Fibroblast of villous mesenchyme (primary cell): ENCODE results near the gene DLL3. TPM values are rescaled to one million over a fixed set of nuclear protein-coding genes. Genes with fewer than 3 reads are reported as not detected.

ENCODE experiments used
- DNase-seq: peaks from one replicate; pipeline ENCODE4 v3.0.0-alpha.2; 2010; ENCODE audit warnings: low read depth
- H3K4me3 ChIP-seq: 2 replicates; pipeline ENCODE4 v1.5.1; 2011; ENCODE audit warnings: low read depth, mild to moderate bottlenecking, low read length
- total RNA-seq: library from RNA; depleted of rRNA; stranded (reverse); fragments of >200 nt; gene quantifications from 2 replicates; pipeline ENCODE4 v1.2.3, GENCODE V29; 2012
- TF ChIP-seq, protein P1 (sequence below): IDR thresholded peaks from 2 replicates; pipeline ENCODE4 v1.5.1; 2012; ENCODE audit warnings: low read depth, mild to moderate bottlenecking, low read length; ENCODE audit not compliant: insufficient read depth

The DLL3 gene
- total RNA-seq, 1 donor, result 0.43 TPM

DNA sequence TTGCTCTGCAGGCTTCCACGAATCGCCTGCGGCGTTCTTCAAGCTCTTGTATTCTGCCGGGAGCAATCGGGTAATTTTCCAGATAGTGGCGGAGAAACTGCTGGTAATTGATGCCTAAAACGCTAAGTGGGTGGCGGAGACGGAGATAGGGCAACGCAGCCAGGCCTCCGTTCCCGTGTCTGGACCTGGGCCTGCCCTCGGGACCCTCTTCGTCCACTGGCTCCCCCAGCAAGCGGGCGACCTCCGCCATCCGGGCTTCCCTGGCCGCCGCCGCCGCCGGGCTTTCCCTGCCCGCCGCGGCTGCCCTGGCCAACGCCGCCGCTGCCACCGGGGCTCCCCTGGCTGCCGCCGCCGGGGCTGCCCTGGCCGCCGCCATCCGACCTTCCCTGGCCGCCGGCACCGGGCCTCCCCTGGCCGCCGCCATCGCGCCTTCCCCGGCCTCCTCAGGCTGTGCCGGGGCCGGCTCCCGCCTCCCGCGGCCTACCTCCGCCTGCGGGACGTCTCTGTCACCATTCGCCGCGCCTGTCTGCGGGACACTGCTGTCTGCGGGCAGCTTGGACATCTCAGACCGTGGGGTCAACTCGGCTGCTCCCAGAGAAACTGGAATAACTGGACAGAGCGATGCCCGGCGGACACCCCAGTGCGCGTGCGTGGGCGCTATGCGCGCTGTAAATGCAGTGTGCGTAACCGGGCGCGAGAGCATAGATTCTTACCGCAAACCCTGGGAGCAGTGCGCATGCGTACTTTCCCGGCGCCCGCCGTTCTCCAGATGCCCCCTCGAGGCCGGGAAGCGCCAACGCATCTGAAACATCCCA is 41.0 kb downstream of the DLL3 start, which contains the start of gene EID2:
EID2 (minus strand) TSS at position 644 of the 815 bp plus-strand sequence; CDS start at position 562, 82 bp downstream.
- DNase-seq, result peak; percentile 95
- peak within 1 kb of the TSS; percentile 85 for H3K4me3 ChIP-seq
- TF ChIP-seq, protein P1, sequence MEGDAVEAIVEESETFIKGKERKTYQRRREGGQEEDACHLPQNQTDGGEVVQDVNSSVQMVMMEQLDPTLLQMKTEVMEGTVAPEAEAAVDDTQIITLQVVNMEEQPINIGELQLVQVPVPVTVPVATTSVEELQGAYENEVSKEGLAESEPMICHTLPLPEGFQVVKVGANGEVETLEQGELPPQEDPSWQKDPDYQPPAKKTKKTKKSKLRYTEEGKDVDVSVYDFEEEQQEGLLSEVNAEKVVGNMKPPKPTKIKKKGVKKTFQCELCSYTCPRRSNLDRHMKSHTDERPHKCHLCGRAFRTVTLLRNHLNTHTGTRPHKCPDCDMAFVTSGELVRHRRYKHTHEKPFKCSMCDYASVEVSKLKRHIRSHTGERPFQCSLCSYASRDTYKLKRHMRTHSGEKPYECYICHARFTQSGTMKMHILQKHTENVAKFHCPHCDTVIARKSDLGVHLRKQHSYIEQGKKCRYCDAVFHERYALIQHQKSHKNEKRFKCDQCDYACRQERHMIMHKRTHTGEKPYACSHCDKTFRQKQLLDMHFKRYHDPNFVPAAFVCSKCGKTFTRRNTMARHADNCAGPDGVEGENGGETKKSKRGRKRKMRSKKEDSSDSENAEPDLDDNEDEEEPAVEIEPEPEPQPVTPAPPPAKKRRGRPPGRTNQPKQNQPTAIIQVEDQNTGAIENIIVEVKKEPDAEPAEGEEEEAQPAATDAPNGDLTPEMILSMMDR, result peak; percentile 75

DNA sequence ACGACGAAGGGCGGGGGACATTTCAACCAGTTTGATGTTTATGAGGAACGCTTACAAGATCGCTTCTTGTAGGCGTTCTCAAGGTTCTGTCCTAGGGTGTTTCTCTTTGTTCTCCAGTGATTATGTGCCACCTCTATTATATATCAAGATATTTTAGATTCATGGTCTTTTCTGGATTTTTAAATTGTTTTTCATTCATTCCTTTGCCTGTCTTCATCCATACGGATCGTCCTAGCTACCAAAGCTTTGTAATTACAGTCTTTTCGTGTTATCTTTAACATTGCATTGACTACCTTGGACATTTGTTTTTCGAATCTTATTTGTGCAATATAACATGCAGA is 41.6 kb downstream of the DLL3 start:
- TF ChIP-seq, protein P1, result no peak
- peak overlapping the region; percentile 85 for H3K4me3 ChIP-seq
- DNase-seq, result no peak

DNA sequence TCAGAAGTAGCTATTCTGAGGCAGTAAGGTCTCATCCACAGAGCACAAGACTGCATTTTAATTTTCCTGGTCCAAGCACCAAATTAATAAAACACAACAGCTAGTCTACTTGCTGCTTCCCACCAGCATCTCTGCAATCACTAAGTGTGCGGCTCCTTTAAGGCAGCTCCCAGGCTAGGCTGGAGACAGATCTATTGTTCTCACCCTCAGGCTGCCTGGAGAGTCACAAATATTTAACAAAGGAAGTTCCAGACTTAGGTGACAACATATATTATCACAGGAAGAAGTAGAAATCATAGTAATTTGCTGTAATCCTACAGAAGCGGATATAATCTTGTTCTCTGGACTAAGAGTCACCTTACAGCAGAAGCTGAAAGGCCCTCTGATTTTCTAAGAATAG is 43.5 kb downstream of the DLL3 start:
- TF ChIP-seq, protein P1, result no peak
- no peak for DNase-seq
- no peak overlapping the region for H3K4me3 ChIP-seq

DNA sequence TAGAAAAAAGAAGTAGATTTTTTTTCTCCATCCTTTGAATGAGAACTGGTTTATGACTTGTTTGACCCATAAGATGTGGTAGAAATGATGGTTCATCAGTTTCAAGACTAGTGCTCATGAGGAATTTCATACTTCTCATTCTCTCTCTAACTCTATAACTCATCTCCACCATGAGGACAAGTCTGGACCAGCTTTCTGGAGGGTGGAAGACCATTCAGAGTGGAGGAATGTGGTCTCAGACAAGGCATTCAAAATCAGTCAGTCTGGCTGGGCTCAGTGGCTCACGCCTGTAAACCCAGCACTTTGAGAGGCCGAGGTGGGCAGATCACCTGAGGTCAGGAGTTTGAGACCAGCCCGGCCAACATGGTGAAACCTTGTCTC is 44.7 kb downstream of the DLL3 start:
- TF ChIP-seq, protein P1, result no peak

DNA sequence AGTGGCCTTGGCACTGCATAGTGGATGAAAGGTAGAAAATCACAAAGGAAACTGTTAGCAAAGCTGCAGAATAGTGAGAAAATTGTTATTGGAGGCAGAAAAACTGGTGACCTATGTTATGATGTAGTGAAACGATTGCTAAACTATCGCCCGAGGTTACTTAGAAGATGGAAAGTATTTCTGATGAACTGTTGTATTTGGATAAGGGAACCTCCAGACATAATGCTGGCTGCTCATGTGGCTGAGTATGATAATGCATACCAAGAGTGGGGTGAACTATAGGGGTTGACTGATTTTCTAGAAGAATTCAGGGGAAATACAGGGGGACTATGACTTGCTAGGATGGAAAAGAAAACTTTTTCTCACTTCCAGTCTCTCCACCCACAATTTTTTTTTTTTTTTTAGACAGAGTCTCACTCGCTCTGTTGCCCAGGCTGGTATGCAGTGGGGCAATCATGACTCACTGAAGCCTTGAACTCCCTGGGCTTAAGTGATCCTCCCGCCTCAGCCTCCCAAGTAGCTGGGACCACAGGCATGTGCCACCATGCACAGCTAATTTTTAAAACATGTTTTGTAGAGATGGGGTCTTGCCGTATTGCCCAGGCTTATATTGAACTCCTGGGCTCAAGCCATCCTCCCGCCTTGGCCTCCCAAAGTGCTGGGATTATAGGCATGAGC is 45.6 kb downstream of the DLL3 start:
- no peak overlapping the region for H3K4me3 ChIP-seq
- TF ChIP-seq, protein P1, result no peak
- DNase-seq, result peak; percentile 14

More for the DNA sequence above, 44.7 kb downstream of the DLL3 start:
- DNase-seq, result no peak
- no peak overlapping the region for H3K4me3 ChIP-seq

DNA sequence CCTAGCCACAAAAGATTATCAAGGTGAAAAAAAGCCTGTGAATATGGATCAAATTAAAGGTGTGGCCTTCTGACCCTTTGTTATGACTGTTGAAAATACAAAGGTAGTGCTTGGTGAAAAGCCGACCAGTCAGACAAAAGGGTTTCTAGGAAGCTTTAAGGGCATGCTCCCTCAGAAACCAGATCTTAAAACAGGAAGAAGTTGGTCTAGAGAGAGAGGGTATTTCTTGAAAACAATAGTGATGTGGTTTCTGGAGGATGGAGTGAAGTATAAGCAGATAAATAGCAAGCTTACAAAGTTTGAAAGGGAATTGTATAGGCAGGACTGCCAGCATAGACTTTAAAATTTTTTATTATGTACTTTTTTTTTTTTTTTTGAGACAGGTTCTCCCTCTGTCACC is 46.2 kb downstream of the DLL3 start:
- DNase-seq, result no peak
- H3K4me3 ChIP-seq, result no peak overlapping the region
- TF ChIP-seq, protein P1, result no peak
